ENCODE measurements around the gene PLPP3.

PLPP3 gene

DNA sequence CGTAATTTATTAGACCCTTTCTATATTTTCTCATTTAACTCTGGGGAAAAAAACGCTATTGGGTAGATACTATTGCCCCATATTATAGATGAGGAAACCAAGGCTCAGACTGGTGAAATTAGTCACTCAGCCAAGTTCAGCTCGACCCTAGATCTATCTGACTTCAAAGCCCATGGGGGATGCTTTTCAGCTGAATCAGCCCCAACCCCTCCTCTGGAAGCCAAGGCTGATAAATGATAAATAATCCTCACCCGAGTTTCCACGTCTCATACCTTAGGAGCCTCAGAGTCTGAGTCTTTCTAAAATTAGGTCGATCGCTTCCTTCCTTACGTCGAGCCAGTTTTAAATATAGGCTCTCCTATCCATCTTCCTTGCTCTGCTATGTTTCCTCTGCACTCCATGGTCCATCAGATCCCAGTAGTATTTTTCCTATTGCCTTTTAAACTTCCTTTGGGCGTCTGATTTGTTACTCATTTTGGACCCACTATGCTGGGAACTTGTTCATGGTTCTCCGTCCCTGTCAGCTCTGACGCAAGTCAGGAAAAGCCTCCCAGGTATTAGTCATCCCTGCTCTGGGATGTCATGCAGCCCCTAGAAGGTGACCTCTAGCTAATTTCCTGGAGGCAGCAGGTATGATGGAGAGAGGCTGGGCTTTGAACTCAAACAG, 122.8 kb downstream of the PLPP3 start:
- DNase-seq, result peak; percentile 17

- DNase-seq, result no peak
Observed at GRCh38 chr1:56453417-56454078, 125.8 kb downstream of the PLPP3 start.

GRCh38 chr1:56453016-56453415, 126.3 kb downstream of the PLPP3 start:
- DNase-seq, result no peak

DNA sequence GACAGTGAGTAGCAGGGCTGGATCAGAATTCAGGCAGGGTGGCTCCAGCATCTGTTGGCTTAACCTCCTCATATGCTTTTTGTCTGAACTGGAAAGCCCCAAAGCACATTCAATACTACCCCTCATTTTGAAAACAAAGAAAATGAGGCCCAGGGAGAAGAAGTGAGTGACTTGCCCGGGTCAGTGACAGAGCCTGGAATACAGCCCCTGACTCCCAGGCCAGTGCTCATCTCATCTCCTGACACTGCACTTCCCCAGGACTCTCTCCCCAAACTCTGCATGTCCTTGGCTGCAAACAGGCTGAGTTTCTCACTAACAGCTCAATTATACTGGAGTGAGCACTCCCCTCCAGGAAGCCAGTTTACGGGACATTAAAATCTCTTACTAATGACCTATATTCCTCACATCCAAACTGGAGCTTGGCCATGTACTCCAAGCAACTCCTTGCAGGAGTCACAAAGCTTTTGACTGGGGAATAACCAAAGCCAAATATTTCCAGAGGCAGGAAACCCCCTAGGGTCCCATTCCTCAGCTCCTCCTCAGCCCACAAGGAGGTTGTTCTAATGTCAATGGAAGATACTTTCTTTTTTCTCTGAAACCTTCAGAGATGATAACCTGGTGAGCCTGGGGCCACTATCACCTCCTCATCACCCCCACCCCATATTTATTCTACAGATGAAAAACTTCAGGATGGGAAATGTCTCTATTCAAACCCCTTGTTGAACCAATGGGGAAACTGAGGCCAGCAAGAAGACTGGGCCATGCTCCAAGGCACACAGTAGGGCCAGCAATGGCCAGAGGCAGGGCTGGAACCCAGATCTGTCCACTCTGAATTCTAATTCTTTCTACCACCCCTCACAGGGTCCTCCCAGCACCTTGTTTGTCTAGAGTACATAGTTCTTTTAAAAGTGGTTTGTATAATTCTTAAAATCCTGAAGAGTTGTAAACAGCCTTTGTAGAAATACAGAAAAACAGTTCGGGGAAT, 127.0 kb downstream of the PLPP3 start:
- DNase-seq, result peak; percentile 8

DNA sequence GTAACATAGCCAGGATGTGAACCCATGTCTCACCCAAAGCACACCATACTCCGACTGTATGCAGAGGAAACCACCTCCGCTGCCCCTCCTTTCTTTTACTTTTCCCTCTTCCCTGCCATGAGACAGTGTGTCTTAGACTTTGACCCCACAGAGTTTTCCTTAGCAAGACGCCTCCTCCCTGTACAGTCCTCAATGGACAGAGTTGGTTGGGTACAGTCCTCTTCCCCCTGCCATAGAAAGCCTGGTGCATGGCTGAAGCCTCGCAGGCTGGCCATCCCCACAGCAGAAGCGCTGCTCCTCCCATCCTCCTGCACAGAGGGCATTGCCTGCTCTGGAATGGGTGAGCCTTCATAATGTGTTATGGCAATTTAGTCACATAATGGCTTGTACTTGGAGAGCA, 127.9 kb downstream of the PLPP3 start:
- no peak for DNase-seq

GRCh38 chr1:56450004-56450666, 129.2 kb downstream of the PLPP3 start:
- no peak for DNase-seq

DNA sequence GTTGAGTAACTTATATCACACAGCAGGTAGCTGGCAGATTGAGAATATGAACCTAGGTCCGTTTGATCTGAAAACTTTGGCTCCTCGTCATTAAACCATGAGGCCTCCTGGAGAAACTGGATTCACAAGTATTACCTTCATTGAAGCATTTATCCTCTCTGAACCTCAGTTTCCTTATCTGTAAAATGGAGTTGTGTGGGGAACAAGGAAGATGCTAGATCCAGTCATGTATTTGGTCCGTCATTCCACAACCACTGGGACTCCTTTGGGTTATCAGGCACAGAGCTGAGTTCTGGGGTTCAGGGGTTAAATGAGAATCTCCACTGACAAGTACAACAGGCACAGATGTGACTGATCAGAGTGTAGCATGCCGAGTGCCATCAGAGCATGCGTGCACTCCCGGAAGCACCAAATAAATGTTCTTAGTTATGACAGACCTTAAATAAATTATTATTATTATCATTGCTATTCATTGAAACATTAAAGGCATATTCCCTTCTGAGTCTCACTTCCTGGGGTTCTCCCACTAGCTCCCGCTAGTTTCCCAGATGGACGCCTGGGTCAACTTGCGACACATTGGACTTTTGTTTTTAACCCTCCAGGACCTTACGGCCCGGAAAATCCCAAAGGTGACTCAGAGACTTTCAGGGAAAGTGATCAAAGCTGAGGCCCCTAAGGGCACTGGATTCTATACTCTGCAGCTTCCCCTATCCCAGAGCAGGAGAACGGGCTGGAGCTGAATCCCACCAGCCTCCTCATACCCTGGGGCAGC, 130.6 kb downstream of the PLPP3 start:
- DNase-seq, result no peak

GRCh38 chr1:56447823-56448222, 131.5 kb downstream of the PLPP3 start:
- no peak for DNase-seq

- DNase-seq, result no peak
Observed at GRCh38 chr1:56446531-56447098, 132.7 kb downstream of the PLPP3 start.

DNA sequence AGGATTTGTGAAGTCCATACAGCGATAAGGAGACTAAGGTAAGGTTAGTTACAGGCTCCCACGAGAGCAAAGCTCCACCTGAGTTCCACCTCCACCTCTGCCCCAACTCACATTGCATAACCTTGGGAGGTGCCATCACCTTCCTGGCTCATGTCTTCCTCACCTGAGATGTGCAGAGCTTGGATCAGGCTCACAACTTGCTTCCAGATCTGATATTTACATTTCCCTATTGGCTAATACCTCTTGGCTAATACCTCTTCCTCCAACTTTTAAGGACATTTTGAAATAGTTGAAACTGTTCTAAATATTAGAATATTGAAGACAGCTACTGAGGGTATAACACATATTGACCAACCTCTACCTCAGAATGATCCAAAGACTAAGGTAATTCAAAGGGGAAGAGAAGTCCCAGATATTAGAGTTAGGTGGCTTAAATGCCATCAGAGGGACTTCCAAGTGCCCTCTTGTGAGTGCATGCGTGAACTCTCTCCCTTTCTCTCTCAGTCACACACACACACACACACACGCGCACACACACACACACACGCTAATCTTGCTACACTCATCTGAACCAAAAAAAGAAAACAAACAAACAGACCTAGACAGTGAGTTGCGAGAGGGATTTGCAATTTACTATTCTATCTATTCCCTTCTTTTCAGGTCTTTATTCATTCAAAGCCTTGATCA, 134.3 kb downstream of the PLPP3 start:
- DNase-seq, result no peak
